ENCODE results near the gene RIBC2.
"Not testable (repeated sequence)": the region's sequence is repeated elsewhere in the genome, so short reads cannot be mapped to it uniquely, and the experiment has no call there.

RIBC2 gene, protein sequence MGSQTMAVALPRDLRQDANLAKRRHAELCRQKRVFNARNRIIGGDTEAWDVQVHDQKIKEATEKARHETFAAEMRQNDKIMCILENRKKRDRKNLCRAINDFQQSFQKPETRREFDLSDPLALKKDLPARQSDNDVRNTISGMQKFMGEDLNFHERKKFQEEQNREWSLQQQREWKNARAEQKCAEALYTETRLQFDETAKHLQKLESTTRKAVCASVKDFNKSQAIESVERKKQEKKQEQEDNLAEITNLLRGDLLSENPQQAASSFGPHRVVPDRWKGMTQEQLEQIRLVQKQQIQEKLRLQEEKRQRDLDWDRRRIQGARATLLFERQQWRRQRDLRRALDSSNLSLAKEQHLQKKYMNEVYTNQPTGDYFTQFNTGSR

DNA sequence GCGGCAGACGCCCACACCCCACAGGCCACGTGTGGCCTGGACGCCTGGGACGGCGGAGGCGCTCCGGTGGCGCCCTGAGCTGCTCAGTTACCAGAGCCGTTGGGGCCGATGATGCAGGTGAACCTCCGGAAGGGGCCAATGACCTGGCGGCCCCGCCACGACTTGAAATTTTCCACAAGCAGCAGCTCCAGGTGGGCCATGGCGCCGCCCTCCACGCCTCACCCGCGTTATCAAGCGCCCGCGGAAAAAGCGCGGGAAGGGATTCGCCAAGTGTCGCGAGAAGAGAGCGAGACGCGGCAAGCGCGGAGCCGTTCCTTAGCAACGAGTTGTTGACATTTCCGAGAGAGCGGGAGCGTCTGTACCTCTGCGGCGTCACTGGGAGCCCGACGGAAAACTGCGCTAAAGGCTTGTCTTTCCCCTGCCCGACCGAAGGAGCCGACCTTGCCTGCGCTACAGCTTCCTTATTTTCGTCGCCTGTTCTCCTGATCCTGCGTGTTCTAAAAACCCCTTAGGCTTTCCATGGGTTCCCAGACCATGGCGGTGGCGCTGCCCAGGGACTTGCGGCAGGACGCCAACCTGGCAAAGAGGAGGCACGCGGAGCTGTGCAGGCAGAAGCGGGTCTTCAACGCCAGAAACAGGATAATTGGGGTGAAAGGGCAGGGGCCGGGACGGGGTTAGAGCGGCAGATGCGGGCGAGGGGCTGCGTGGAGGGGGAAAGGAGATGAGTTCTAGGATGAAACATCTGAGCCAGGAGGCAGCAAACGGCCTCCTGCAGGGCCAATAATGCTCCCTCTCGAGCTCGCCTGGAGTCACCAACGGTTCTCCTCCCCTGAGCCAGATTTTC lies at the start of gene RIBC2, which contains the start of gene SMC1B:
Gene RIBC2 (plus strand): TSS at position 326 of the 844 bp plus-strand sequence. CDS start 194 bp downstream, at position 520.
Gene SMC1B (minus strand): TSS at position 232 of the 844 bp plus-strand sequence. CDS start 32 bp downstream, at position 200.
- peak; percentile 50 for DNase-seq (ENCODE audit: low read depth)
- TF ChIP-seq, protein P1, sequence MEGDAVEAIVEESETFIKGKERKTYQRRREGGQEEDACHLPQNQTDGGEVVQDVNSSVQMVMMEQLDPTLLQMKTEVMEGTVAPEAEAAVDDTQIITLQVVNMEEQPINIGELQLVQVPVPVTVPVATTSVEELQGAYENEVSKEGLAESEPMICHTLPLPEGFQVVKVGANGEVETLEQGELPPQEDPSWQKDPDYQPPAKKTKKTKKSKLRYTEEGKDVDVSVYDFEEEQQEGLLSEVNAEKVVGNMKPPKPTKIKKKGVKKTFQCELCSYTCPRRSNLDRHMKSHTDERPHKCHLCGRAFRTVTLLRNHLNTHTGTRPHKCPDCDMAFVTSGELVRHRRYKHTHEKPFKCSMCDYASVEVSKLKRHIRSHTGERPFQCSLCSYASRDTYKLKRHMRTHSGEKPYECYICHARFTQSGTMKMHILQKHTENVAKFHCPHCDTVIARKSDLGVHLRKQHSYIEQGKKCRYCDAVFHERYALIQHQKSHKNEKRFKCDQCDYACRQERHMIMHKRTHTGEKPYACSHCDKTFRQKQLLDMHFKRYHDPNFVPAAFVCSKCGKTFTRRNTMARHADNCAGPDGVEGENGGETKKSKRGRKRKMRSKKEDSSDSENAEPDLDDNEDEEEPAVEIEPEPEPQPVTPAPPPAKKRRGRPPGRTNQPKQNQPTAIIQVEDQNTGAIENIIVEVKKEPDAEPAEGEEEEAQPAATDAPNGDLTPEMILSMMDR (IDR thresholded peaks at IDR 0.05; ENCODE audit: low read depth, low read length, missing control alignments) = no peak
- peak within 1 kb of the TSS; percentile 57 for H3K4me3 ChIP-seq (ENCODE audit: low read depth, low read length)
- in situ Hi-C loops (cut with HindIII; ENCODE audit: low sequenced_read_pairs) = no loop called here

DNA sequence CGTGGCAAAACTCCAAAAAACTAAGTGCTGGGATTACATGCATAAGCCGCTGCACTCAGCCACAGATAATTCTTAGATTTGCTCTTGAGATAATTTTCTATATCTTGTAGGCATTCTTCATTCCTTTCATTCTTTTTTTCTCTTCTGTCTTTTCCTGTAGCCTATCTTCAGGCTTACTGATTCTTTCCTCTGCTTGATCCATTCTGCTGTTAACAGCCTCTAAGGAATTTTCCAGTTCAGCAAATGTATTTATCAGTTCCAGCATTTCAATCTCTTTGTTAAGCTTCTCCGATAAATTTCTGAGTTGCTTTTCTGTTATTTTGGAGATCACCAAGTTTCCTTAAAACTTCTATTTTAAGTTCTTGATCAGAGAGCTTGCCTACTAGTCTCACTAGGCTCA lies 46.8 kb upstream of the RIBC2 start:
- DNase-seq (ENCODE audit: low read depth) = no peak

DNA sequence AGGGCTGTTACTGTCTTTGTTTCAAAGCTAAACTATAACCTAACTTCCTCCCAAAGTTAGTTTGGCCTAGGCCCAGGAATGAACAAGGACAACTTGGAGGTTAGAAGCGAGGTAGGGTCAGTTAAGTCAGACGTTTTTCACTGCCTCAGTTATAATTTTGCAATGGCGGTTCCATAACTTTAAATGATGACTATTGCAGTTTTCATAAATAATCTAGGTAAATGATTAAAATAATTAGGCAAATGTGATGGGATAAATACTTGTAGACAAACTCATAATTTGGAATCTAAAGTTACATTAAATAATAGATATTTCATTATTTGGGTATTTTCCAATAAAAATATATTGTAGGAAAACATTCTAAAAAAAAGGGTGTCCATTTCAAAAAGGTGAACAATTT lies 39.9 kb upstream of the RIBC2 start:
- H3K4me3 ChIP-seq (ENCODE audit: low read depth, low read length); DNase-seq (ENCODE audit: low read depth); in situ Hi-C loops (cut with HindIII; ENCODE audit: low sequenced_read_pairs): not testable (repeated sequence)

More for the DNA sequence above, 46.8 kb upstream of the RIBC2 start:
- in situ Hi-C loops (cut with HindIII; ENCODE audit: low sequenced_read_pairs) = no loop called here
- no peak overlapping the region for H3K4me3 ChIP-seq (ENCODE audit: low read depth, low read length)
- TF ChIP-seq, protein P1 (IDR thresholded peaks at IDR 0.05; ENCODE audit: low read depth, low read length, missing control alignments) = no peak

DNA sequence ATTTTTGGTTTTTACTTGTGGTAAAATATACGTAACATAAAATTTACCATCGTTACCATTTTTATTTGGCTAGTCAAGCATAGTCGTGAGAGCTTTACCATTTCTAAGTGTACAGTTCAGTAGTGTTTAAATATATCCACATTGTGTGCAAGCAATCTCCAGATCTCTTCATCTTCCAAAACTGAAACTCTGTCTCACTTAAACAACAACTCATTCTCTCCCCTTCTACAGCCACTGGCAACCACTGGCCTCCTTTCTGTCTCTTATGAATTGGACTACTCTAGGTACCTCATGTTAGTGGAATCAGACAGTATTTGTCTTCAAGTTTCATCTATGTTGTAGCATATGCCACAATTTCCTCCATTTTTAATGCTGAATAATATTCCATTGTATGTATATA lies 37.5 kb upstream of the RIBC2 start:
- TF ChIP-seq, protein P1 (IDR thresholded peaks at IDR 0.05; ENCODE audit: low read depth, low read length, missing control alignments) = no peak
- H3K4me3 ChIP-seq (ENCODE audit: low read depth, low read length) = no peak overlapping the region
- in situ Hi-C loops (cut with HindIII; ENCODE audit: low sequenced_read_pairs) = no loop called here
- DNase-seq (ENCODE audit: low read depth) = no peak

DNA sequence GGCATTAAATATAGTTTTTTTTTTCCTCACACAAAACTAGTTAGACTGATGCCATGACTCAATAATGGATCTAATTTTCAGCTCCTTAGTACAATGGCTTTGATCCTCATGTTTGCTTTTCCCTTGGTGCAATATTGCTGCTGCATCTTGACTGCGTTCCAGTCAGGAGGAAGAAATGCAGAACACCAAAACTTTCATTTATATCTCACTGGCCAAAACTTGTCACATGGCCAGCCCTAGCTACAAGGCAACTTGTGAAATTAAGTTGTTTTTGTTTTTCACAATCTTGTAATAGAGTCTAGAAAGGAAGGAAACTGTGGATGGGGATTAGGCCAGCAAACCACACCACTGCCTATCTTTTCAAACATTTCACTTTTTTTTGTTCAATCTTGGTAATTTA lies 36.8 kb upstream of the RIBC2 start:
- in situ Hi-C loops (cut with HindIII; ENCODE audit: low sequenced_read_pairs) = no loop called here
- DNase-seq (ENCODE audit: low read depth) = no peak
- TF ChIP-seq, protein P1 (IDR thresholded peaks at IDR 0.05; ENCODE audit: low read depth, low read length, missing control alignments) = no peak
- H3K4me3 ChIP-seq (ENCODE audit: low read depth, low read length) = no peak overlapping the region

DNA sequence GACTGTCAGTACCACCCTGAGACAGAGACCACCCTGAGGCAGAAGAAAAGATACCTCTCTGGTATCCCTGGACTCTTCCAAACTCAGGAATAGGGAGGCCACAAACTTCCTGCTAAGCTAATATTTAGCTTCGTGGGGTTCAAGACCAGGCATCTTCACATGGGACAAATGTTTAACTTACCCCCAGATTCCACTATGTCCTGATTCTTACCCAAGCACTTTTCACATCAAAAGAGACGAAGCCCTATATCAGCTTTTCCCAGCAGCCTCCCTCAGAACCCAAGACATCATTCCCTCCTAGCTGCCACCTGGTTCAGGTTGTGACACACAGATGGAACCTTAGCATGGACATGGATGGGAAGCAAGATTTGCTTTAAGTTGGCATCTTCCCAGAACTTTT lies 32.1 kb upstream of the RIBC2 start:
- no peak overlapping the region for H3K4me3 ChIP-seq (ENCODE audit: low read depth, low read length)
- no peak for DNase-seq (ENCODE audit: low read depth)
- TF ChIP-seq, protein P1 (IDR thresholded peaks at IDR 0.05; ENCODE audit: low read depth, low read length, missing control alignments) = no peak
- in situ Hi-C loops (cut with HindIII; ENCODE audit: low sequenced_read_pairs) = no loop called here

Measured in astrocyte of the cerebellum (primary cell).